Stimulated activated CD8-positive, alpha-beta memory T cell treated with anti-CD3 and anti-CD28 coated beads, Interleukin-15, amount 100 ng/mL, for 4 hours (primary cell): ENCODE results near the gene FAM98B.

ENCODE experiments used
- DNase-seq, 2 donors: peaks; one replicate each; pipeline ENCODE4 v3.0.0-alpha.2; 2020; ENCODE audit warnings: low read depth in 2 of 2

The FAM98B gene

GRCh38 chr15:38507570-38507969 lies 53.6 kb downstream of the FAM98B start:
- no peak for DNase-seq

DNA sequence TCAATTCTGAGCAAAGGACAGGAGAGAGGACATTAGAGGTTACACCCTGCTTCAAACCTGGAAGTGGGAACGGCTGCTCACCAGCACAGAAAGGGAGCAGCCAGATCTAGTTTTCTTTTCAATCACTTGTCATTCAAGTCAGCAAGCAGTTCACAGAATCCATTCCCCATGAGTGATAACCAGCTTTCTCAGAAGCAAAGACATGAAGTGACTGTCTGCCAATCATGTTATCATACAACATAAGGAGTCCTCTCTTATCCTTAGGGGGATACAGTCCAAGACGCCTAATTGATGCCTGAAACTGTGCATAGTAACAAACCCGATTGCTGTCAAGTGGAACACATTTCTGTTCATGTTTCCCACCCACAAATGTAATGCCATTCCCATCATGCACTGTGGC lies 54.7 kb downstream of the FAM98B start:
- no peak for DNase-seq

- DNase-seq, result no peak
Observed at GRCh38 chr15:38509152-38509551, 55.2 kb downstream of the FAM98B start.

GRCh38 chr15:38512901-38513300 lies 59.0 kb downstream of the FAM98B start:
- no peak for DNase-seq

DNA sequence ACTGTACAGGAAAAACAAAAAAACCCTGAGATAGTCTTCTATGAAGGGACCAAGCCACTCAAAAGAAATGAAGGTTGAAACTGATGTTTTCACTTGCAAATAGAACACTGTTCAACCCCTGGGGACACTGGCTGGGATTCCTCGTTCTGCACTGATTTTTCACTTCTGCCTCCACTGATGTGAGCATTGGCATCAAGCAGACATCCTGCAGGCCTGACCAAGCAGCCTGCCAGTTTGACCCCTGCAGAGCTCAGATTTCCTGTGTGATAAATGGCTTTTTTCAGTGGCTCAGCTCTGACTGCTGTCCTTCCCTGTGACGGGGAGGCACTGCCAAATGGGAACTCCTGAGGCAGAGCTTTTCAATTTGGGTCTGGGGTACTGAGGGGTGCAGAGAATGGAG lies 60.7 kb downstream of the FAM98B start:
- no peak for DNase-seq

DNA sequence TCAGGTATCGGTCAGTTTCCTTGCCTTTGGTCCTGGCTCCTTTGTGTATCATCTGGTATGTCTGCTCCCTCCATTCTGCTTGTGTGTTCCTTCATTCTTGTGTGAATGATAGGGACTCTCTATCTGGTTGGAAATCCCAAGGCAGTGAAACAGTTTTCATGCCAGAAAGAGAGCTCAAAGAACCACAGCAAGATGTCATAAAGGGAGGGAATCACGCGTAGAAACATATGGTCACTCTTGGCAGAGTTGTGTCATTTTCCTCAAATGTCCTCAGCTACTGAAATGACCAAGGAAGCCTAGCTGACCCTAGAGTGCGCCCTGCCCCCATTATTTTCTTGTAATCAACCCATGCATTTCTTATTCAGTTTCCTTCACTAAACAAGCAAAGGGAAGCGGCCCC lies 62.7 kb downstream of the FAM98B start:
- DNase-seq, result no peak

- no peak for DNase-seq
Observed at GRCh38 chr15:38517312-38517975, 63.5 kb downstream of the FAM98B start.

GRCh38 chr15:38518084-38518483 lies 64.2 kb downstream of the FAM98B start:
- no peak for DNase-seq

- DNase-seq, result no peak
Observed at GRCh38 chr15:38520035-38520434, 66.1 kb downstream of the FAM98B start.

DNA sequence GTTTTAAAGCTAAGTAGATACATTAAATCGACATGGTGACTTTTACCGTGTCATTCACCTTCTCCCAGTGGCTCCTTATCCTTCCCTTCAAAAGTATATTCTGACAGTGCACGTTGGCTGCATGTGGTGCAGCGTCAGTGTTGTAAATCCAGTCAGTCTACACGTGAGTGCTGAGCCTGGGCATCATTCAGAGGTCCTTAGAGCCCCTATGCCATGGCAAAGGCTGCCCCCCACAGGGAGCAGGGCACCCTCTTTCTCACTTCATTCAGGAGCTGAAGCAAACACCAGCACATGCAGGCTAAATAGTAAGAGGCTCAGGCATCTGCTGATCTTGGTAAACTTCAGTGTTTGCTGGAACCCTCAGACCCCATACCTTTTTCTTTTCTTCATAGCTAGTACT lies 67.4 kb downstream of the FAM98B start:
- no peak for DNase-seq

DNA sequence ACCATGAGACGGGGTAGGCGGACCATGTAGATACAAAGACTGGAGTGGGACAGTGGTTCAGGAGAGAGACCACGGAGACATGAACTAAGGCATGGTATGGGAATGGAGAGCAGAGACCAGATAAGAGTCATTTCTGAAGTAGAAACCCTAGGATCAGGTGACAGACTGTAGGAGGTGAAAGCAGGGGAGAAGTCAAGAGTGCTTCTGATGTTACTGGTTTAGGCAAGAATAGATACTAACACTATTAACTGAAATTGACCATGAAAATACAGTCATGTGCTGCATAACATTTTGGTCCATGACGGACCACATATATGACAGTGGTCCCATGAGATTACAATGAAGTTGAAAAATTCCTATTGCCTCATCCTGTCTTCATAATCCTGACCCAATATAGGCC lies 69.0 kb downstream of the FAM98B start:
- DNase-seq, result no peak

DNA sequence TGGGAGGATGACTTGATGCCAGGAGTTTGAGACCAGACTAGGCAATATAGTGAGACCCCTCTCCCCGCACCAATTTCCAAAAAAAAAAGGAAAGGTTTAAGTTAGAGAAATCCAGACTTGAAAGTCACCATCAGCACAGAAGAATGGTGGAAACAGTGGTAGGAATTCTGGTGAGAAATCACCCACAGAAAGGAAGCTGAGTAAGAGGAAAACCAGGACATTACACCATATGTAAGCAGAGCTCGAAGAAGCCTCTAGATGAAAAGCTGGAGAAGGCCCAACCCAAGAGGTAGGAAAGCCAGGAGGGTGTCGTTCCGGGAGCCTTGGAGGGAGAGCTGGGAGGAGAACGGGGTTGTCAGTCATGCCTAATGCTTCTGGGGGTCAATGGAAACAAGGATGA lies 70.2 kb downstream of the FAM98B start:
- DNase-seq, result no peak

DNA sequence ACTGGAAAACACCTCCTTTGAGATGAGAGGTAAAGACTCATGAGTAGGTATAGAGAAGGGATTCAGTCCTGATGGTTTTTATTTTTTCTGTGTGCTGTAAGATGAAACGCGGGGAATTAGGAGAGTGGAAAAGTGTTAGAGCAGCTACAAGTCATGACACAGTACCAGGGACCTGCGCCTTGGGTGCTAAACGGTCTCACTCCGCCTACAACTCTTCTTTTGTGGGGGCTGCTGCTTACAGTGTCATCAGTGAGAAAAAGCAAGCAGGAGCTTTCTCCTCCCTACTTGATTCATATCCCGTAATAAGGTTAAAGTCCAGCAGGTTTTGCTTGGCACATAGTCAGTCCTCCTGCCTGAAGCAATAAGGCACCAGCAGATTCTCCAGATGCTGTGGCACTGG lies 71.6 kb downstream of the FAM98B start:
- DNase-seq, result no peak

DNA sequence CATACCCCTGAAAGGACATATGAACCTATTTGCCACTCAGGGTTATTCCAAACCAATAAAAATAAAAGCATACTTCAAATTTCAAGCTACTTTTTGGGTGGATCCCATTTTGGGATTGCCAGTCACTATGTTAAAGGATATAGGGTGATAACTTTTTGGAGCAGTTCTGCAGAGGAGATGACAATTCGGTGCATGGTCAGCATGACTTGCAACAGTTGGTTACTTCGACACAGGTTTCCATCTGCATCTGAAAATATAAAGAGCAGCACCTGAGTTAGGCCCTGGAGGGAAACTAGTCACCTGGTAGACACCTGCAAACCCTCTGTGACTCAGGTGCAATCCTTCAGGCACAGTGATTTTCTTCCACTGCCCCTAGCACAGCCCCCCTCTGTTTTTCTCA lies 72.2 kb downstream of the FAM98B start:
- no peak for DNase-seq

- DNase-seq, result no peak
Observed at GRCh38 chr15:38528294-38528693, 74.4 kb downstream of the FAM98B start.

- no peak for DNase-seq
Observed at GRCh38 chr15:38530113-38530512, 76.2 kb downstream of the FAM98B start.

DNA sequence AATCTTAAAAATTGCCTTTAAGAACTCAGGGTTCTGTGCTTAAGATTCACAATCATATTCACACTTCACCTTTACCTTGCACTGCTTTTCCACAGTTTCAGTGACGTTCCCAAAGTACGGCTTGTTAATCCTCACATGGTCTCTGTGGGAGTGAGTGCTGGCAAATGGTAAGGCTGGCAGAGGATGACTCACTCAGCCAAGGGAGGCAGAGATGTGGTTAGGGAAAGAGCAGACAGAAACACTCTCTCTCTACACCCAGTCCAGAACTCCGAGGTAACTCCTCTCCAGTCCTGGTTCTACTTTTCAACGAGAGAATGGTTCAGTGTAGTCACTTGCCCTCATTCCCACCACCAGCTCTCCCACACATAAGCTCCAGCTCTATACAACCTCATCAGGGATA lies 77.6 kb downstream of the FAM98B start:
- no peak for DNase-seq

DNA sequence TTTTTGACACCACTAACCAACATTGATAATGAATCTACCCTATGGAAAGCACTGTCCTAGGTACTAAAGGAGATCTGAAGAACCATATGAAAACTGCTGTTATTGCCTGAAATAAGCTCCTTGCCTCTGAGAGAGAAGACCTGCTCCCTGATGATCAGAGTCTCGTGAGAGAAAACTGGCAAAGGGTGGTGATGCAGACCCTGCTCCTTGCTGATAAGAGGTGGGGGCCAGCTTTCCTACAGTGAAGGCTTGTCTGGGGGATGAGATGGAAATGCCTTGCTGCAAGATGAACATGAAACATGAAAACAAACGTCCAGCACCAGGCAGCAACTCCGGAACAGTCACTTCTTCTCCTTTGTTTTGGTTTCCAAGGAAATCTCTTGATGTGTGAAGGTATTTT lies 78.8 kb downstream of the FAM98B start:
- no peak for DNase-seq

- no peak for DNase-seq
Observed at GRCh38 chr15:38533416-38533915, 79.5 kb downstream of the FAM98B start.

- no peak for DNase-seq
Observed at GRCh38 chr15:38533926-38534325, 80.0 kb downstream of the FAM98B start.

DNA sequence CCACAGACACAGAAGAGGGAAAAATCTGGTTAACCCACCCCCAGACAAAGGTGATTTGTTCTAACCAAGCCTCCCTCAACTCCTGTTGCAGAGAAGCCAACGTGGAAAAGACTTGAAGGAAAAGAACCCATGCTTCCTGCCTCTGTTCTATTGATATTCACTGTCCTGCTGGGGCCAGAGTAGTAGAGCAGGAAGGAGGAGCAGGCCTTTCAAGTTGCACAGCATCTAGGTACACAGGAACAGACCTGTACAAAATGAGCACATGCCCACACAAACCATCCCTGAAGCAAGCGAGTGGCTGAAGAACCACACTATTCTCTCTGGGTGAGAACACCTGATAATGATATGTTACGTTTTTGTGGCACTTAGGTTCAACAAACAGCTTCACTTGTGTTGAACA lies 80.8 kb downstream of the FAM98B start:
- no peak for DNase-seq

DNA sequence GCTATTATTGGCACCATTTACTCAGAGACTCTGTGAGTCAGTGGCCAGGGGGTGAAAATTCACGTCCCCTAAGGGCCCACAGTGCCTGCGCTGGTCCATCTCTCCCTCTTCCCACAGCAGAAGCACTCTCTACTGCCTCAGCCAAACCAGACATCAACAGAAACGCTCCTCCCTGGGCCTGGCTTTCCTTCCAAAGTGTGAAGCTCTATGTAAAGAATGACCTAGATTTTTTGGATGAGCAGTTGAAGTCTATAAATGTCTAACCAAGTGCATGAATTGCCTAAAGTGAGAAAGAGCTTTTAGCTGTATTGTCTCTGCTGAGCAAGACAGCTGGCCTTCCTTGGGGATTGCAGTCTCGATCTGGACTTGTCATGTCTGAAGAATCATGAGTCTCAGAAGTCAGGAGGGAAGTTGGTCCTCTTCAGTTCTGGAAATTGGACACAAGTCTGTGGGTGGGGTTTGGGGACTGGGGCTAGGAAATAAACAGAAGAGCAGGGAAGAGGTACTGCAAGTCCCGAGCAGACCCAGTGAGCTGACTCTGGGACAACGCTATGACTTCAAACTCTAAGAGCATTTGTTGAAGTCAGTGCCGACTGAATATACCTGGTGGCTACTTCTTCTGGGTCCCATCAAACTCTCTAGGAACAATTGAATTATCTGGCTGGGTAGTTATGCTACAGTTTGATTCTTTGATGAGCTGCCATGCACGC lies 81.7 kb downstream of the FAM98B start:
- no peak for DNase-seq

DNA sequence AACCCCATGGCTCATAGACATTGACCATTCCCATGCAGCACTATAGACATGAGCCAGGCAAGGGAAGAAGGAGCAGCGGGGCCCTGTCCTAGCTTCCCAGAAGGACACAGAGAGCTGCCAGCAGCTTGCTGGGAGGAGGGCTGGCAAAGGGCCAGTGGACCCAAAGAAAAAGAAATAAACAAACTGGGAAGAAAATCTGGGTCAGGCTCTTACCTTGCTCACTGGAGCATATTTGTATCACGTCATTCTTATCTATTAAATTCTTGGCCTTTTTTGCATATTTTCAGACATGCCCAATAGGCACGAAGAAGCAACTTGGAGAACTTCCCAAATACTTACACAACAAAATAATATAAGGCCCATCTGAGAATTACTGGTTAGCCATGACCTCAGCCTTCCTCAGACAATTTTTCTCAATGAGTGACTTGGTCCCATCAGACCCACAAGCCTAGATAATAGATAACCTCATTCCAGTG lies 82.3 kb downstream of the FAM98B start:
- DNase-seq, result no peak
